HG02884 (cell line): ENCODE results near the gene CCDC137.

Source experiments
- ATAC-seq: cut with Tn5 transposase; IDR thresholded peaks from one replicate; pipeline ENCODE4 v1.9.1; 2021; ENCODE audit warnings: mild to moderate bottlenecking, moderate library complexity; ENCODE audit not compliant: unreplicated experiment

The CCDC137 gene

GRCh38 chr17:81714412-81715106, 48.0 kb downstream of the CCDC137 start:
- no peak for ATAC-seq

- no peak for ATAC-seq
These were observed 48.8 kb downstream of the CCDC137 start for GRCh38 chr17:81715107-81715871.

- no peak for ATAC-seq
These were observed 49.5 kb downstream of the CCDC137 start for GRCh38 chr17:81715872-81716673.

DNA sequence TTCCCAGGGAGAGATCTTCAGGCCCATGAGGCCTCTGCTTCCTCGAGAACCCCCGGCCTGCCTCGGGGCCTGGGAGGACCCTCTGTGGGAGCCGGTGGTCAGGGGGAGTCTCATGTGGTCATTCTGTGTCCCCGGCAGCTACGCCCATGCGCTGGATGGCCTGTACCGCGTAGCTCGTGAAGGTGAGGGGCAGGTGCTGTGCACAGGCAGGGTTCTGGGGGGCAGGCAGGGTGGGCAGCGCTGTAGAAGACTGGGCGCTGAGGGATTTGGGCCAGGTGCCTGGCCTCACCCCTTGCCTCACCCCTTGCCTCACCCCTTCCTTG, 50.1 kb downstream of the CCDC137 start:
- ATAC-seq, result no peak

DNA sequence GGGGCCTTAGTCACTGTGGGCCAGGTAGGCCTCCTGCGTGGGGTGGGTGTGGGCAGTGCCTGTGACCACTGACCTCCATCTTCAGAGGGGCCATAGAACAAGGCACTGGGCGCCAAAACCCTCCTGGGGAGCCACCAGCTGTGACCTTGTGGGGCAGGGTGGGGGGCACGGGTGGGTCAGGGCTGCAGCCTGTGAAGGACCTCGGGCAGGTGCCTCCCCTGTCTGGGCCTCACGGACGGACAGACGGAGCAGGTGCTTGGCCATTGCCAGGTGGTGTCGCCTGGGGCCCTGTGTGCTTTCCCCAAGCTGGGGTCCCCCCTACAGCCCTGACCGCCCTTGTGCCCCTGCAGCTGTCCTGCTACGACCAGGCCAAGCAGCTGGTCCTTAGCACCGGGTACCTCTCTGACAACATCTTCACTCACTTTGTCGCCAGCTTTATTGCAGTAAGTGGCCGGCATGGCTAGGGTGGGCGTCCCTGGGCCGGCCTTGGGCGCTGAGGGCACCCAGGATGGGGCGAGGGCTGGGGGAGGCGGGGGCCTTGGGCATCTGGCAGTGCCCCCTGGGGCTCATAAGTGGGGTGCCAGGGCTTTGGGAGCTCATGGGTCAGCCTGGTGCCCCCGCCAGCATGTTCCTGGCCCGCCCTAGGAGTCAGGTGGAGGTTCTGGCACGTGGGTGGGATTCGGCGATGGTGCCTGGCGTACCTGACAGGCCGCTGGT, 50.7 kb downstream of the CCDC137 start:
- no peak for ATAC-seq

DNA sequence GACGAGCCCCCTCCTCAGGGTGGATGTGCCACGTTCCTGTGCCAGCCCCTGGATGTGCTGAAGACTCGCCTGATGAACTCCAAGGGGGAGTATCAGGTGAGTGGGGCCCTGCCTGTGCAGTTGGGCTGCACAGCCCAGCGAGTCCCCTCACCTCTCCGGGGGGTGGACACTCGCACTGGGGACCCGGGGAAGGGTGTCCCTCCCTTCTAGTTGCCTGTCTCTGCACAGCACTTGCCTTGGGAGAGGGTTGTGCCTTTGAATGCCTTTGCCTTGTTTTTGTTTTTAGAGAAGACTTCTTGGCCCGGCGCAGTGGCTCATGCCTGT, 51.2 kb downstream of the CCDC137 start:
- ATAC-seq, result no peak

DNA sequence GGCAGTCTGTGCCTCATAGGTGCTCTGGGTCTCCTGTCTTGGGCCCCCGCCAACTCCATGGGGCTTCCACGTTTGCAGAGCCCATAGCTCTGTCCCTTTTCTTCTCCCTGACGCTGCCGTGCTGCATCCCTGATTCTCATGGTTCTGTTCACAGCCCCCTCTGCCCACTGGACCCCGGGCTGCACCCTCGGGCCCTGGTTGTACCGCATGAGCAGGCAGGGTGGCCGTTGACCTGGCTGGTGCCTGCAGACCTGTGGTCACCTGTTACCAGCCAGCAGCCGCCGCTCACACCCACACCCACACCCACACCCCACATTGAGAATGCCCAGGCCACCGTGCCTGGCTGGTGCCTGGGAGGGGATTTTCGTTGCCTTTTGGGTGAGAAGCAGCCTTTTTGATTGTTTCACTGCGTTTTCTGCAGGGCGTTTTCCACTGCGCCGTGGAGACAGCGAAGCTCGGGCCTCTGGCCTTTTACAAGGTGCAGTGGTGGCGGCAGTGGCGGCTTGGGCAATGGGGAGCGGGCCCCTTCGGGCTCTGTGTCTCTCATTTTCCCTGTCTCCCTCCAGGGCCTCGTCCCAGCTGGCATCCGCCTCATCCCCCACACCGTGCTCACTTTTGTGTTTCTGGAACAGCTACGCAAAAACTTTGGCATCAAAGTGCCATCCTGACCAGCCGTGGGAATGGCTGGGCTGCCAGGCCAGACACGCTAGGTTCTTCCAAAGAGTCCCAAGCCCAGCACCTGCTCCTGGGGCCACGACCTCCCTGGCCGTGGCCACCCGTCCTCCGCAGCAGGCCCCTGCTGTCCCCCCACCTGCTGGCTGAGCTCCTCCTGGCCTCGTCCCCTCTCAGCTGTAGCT, 53.1 kb downstream of the CCDC137 start:
- no peak for ATAC-seq

GRCh38 chr17:81720267-81721071, 53.9 kb downstream of the CCDC137 start:
- ATAC-seq, result no peak

GRCh38 chr17:81722184-81723120, 55.9 kb downstream of the CCDC137 start:
- no peak for ATAC-seq
